GM12878 (cell line): ENCODE results near the gene EHD1. TPM values are rescaled to one million over a fixed set of nuclear protein-coding genes. Genes with fewer than 3 reads are reported as not detected.

ENCODE experiments used
- ATAC-seq: fragments of 200-7000 bp; cut with Tn5 transposase; 3 replicates; pipeline ENCODE4 v1.9.1; 2020; ENCODE audit warnings: mild to moderate bottlenecking, moderate library complexity
- BruUV-seq: library from RNA; stranded (reverse); fragments of 400-500 nt; replicated peaks from 2 replicates; lab custom pipeline; 2021; lab: Mats Ljungman, UMichigan
- CTCF ChIA-PET: fragments of 300-600 bp; sonication (Branson Sonifier 250); formaldehyde crosslinking; extraction: SDS; loops from one replicate; lab custom pipeline; 2021; ENCODE audit warnings: inconsistent platforms; lab: Yijun Ruan, JAX
- POLR2A ChIA-PET: fragments of 350-600 bp; formaldehyde crosslinking; extraction: SDS; loops from one replicate; lab custom pipeline; 2021; ENCODE audit warnings: inconsistent platforms; lab: Charles Lee
- RAD21 ChIA-PET: fragments of 300-600 bp; sonication (Branson Sonifier 250); formaldehyde crosslinking; loops from one replicate; lab custom pipeline; 2023; ENCODE audit warnings: antibody characterized with exemption; ENCODE audit not compliant: unreplicated experiment; lab: Charles Lee
- SMC1A ChIA-PET: fragments of 300-600 bp; sonication (Branson Sonifier 250); formaldehyde crosslinking; loops from one replicate; lab custom pipeline; 2023; ENCODE audit not compliant: unreplicated experiment, uncharacterized antibody; lab: Charles Lee
- DNase-seq: peaks from one replicate; pipeline ENCODE4 v3.0.0-alpha.2; 2011; ENCODE audit warnings: low read depth, low spot score
- FAIRE-seq: peaks from 3 replicates; lab custom pipeline; 2011; peaks lifted over from hg19 to GRCh38; lab: Jason Lieb, UNC
- H2AFZ ChIP-seq: 2 replicates; pipeline ENCODE4 v1.6.0; 2011; ENCODE audit warnings: low read depth, low read length, control low read depth; ENCODE audit not compliant: control insufficient read depth
- H3K27ac ChIP-seq: 2 replicates; pipeline ENCODE4 v1.5.1; 2011; ENCODE audit warnings: control low read depth; ENCODE audit not compliant: control insufficient read depth, insufficient read depth
- H3K27me3 ChIP-seq, 2 experiments: replicated peaks in 1 of 2; 2 replicates each; pipeline versions ENCODE4 v1.6.0 to v1.6.1; 2011; ENCODE audit warnings: low read length in 1 of 2; ENCODE audit not compliant: control insufficient read depth in 2 of 2, insufficient read depth in 2 of 2
- H3K36me3 ChIP-seq, 2 experiments: 2 replicates each; pipeline ENCODE4 v1.5.1; 2011; ENCODE audit warnings: low read length in 1 of 2; ENCODE audit not compliant: control insufficient read depth in 2 of 2, insufficient read depth in 2 of 2
- H3K4me1 ChIP-seq: 2 replicates; pipeline ENCODE4 v1.6.1; 2011; ENCODE audit warnings: mild to moderate bottlenecking, low read length, moderate library complexity, mixed read lengths; ENCODE audit not compliant: control insufficient read depth, insufficient read depth
- H3K4me2 ChIP-seq: 2 replicates; pipeline ENCODE4 v1.6.0; 2011; ENCODE audit warnings: control low read depth; ENCODE audit not compliant: control insufficient read depth, insufficient read depth
- H3K4me3 ChIP-seq: fragments of 200-600 bp; sonication (generic); 2 replicates; pipeline ENCODE4 v1.5.1; 2016
- H3K79me2 ChIP-seq: 2 replicates; pipeline ENCODE4 v1.6.0; 2011; ENCODE audit warnings: low read length; ENCODE audit not compliant: control insufficient read depth, insufficient read depth
- H3K9ac ChIP-seq: 2 replicates; pipeline ENCODE4 v1.8.0; 2011; ENCODE audit warnings: low read length, control low read depth, mixed read lengths; ENCODE audit not compliant: control insufficient read depth, insufficient read depth
- H3K9me3 ChIP-seq: replicated peaks from 3 replicates; pipeline ENCODE4 v1.5.1; 2011; ENCODE audit warnings: mild to moderate bottlenecking, low read length; ENCODE audit not compliant: control insufficient read depth, insufficient read depth
- H4K20me1 ChIP-seq: 2 replicates; pipeline ENCODE4 v1.6.0; 2011; ENCODE audit not compliant: control insufficient read depth, insufficient read depth
- ATF7 ChIP-seq: fragments of 450-650 bp; IDR thresholded peaks from 2 replicates; pipeline ENCODE4 v1.6.1; 2016; ENCODE audit warnings: low read depth, mild to moderate bottlenecking
- NR2F1 ChIP-seq: fragments of 450-650 bp; conservative IDR thresholded peaks from 2 replicates; pipeline ENCODE4 v1.6.1; 2017; ENCODE audit warnings: mild to moderate bottlenecking
- SUPT20H ChIP-seq: IDR thresholded peaks from 2 replicates; pipeline ENCODE4 v1.6.1; 2011; ENCODE audit warnings: low read depth, mild to moderate bottlenecking, low read length, moderate library complexity, borderline replicate concordance; ENCODE audit not compliant: control insufficient read depth
- TARDBP ChIP-seq: IDR thresholded peaks from 2 replicates; pipeline ENCODE4 v1.6.1; 2016; ENCODE audit warnings: borderline replicate concordance
- WGBS: methylation state at CpG from one replicate; pipeline ENCODE4 v1.1.6; 2016; ENCODE audit warnings: low lambda C conversion rate; ENCODE audit not compliant: insufficient replicate concordance, insufficient coverage; ENCODE audit errors: missing lambda C conversion rate; 5-methylcytosine and 5-hydroxymethylcytosine counted together
- in situ Hi-C: fragments of 300-500 bp; cut with MboI; formaldehyde crosslinking; loops from 9 replicates; pipeline ENCODE4 v1.14.3; 2018; ENCODE audit warnings: mixed read lengths
- intact Hi-C: fragments of 100-400 bp; cut with micrococcal nuclease; formaldehyde crosslinking; loops from one replicate; pipeline ENCODE4 v1.14.2; 2022; ENCODE audit not compliant: unreplicated experiment
- polyA plus RNA-seq, 11 experiments: library from polyadenylated mRNA; depleted of rRNA in 4 of 11; unstranded in 6 of 11; stranded (reverse) in 5 of 11; fragments of >200 nt; fragmentation: Nextera tagmentation in 4 of 11; fragmentation: Illumina TruSeq in 1 of 11; extraction: Ambion mirVana in 4 of 11; extraction: Trizol in 1 of 11; gene quantifications; 1 replicate in 1 of 11; 2 replicates in 10 of 11; pipeline versions ENCODE4 v1.2.1 to v1.2.3, GENCODE V29; 2011 to 2016; ENCODE audit warnings: inconsistent platforms in 2 of 11, missing spikeins in 2 of 11, low read depth in 1 of 11
- total RNA-seq, 4 experiments: library from RNA; depleted of rRNA in 3 of 4; stranded (reverse); fragments of >200 nt in 3 of 4; fragmentation: Illumina TruSeq in 1 of 4; extraction: Trizol in 1 of 4; gene quantifications; 2 replicates each; pipeline versions ENCODE4 v1.2.1 to v1.2.3, GENCODE V29; 2013 to 2021
- TF ChIP-seq, protein P1 (sequence below): IDR thresholded peaks from 2 replicates; pipeline ENCODE4 v1.6.1; 2011; ENCODE audit warnings: low read depth, low read length, improper control_type of control experiment, borderline replicate concordance
- TF ChIP-seq, protein P2 (sequence below): fragments of 450-650 bp; IDR thresholded peaks from 2 replicates; pipeline ENCODE4 v1.6.1; 2017; ENCODE audit warnings: antibody characterized with exemption, mild to moderate bottlenecking, moderate library complexity

The EHD1 gene
- total and polyA plus RNA-seq, 10 of the 15 experiments (the other 5 are each of a cell fraction or from before 2014, with no cell fraction given) = 1.0 to 165 (median 66.5) TPM

GRCh38 chr11:64842851-64843685, 35.4 kb downstream of the EHD1 start:
- Histone ChIP-seq H3K9ac (no peak overlapping the region), H4K20me1 (no peaks in the 10 kb centered on the region), H3K79me2 (no peaks in the 10 kb centered on the region), H3K27ac (no peak overlapping the region), H3K27me3 (no peaks in the 10 kb centered on the region), H3K4me1 (peaks cover 16% of the 10 kb centered on the region), H3K9me3 (no peaks in the 10 kb centered on the region), H2AFZ (no peak overlapping the region), H3K4me2 (no peak overlapping the region), H3K36me3 (no peaks in the 10 kb centered on the region), H3K4me3 (no peak overlapping the region)
- intact Hi-C loops = loop anchor here (10.0 kb wide), 1 partner anchor 412 kb away; no protein-coding TSS in a partner anchor
- POLR2A ChIA-PET = interaction anchor here (1.4 kb wide), 1 partner anchor 57 kb away, joined by 3 read pairs; no protein-coding TSS in a partner anchor
- in situ Hi-C loops = no loop called here
- SMC1A ChIA-PET = interaction anchor here (0.6 to 1.5 kb wide), 3 partner anchors 36 to 486 kb away, joined by 3 to 5 read pairs (median 3); no protein-coding TSS in a partner anchor
- 60% methylated on average over 19 of the region's 19 CpGs for WGBS
- RAD21 ChIA-PET = interaction anchor here (12.9 kb wide), 1 partner anchor 21 kb away, joined by 316 read pairs; no protein-coding TSS in a partner anchor
- FAIRE-seq = no peak
- BruUV-seq = no TSS peak
- CTCF ChIA-PET = interaction anchor here (0.7 to 28.8 kb wide), 5 partner anchors 20 to 154 kb away, joined by 3 to 1208 read pairs (median 3); partner anchors contain the start of gene EHD1
- TF ChIP-seq TARDBP (no peak), NR2F1 (no peak), ATF7 (no peak), SUPT20H (no peak)
- TF ChIP-seq, protein P1, sequence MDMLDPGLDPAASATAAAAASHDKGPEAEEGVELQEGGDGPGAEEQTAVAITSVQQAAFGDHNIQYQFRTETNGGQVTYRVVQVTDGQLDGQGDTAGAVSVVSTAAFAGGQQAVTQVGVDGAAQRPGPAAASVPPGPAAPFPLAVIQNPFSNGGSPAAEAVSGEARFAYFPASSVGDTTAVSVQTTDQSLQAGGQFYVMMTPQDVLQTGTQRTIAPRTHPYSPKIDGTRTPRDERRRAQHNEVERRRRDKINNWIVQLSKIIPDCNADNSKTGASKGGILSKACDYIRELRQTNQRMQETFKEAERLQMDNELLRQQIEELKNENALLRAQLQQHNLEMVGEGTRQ = no peak
- TF ChIP-seq, protein P2, sequence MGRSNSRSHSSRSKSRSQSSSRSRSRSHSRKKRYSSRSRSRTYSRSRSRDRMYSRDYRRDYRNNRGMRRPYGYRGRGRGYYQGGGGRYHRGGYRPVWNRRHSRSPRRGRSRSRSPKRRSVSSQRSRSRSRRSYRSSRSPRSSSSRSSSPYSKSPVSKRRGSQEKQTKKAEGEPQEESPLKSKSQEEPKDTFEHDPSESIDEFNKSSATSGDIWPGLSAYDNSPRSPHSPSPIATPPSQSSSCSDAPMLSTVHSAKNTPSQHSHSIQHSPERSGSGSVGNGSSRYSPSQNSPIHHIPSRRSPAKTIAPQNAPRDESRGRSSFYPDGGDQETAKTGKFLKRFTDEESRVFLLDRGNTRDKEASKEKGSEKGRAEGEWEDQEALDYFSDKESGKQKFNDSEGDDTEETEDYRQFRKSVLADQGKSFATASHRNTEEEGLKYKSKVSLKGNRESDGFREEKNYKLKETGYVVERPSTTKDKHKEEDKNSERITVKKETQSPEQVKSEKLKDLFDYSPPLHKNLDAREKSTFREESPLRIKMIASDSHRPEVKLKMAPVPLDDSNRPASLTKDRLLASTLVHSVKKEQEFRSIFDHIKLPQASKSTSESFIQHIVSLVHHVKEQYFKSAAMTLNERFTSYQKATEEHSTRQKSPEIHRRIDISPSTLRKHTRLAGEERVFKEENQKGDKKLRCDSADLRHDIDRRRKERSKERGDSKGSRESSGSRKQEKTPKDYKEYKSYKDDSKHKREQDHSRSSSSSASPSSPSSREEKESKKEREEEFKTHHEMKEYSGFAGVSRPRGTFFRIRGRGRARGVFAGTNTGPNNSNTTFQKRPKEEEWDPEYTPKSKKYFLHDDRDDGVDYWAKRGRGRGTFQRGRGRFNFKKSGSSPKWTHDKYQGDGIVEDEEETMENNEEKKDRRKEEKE = no peak
- ATAC-seq = no peak
- no peak for DNase-seq
